A549 (cell line): ENCODE data around the gene ASPHD2. TPM values are rescaled to one million over a fixed set of nuclear protein-coding genes. Genes with fewer than 3 reads are reported as not detected.
A peak's percentile ranks its signal among the peaks of the same experiment; 100 is the strongest.

Source experiments
- BCL3 ChIP-seq: fragments of >200 bp; sonication (Bioruptor Twin); formaldehyde crosslinking; IDR thresholded peaks from 3 replicates; pipeline ENCODE4 v1.6.1; 2016
- BHLHE40 ChIP-seq: IDR thresholded peaks from 2 replicates; pipeline ENCODE4 v1.6.1; 2012; ENCODE audit warnings: low read depth, low read length, inconsistent platforms
- CBX2 ChIP-seq: fragments of 200-600 bp; sonication (generic); IDR thresholded peaks from 2 replicates; pipeline ENCODE4 v1.6.1; 2016; ENCODE audit warnings: low read depth, mild to moderate bottlenecking, borderline replicate concordance
- CEBPB ChIP-seq, 2 experiments: fragments of >200 bp in 1 of 2; sonication (Bioruptor Twin) in 1 of 2; formaldehyde crosslinking in 1 of 2; IDR thresholded peaks; 2 replicates each; pipeline ENCODE4 v1.6.1; 2012 to 2016
- E2F6 ChIP-seq: IDR thresholded peaks from 2 replicates; pipeline ENCODE4 v1.6.1; 2012; ENCODE audit warnings: low read depth, borderline replicate concordance
- EP300 ChIP-seq, 2 experiments: fragments of >200 bp; sonication (Bioruptor Twin); formaldehyde crosslinking; IDR thresholded peaks; 2 replicates in 1 of 2; 3 replicates in 1 of 2; pipeline ENCODE4 v1.6.1; 2016 to 2017
- ESRRA ChIP-seq: fragments of 150-350 bp; IDR thresholded peaks from 2 replicates; pipeline ENCODE4 v1.6.1; 2014; ENCODE audit warnings: mild to moderate bottlenecking, low read length, borderline replicate concordance
- FOSL2 ChIP-seq, 2 experiments: fragments of 450-650 bp in 1 of 2; fragments of >200 bp in 1 of 2; sonication (Bioruptor Twin) in 1 of 2; formaldehyde crosslinking; IDR thresholded peaks; 2 replicates each; pipeline versions ENCODE4 v1.5.0 to v1.6.1; 2016 to 2020; ENCODE audit warnings: mild to moderate bottlenecking in 1 of 2, moderate library complexity in 1 of 2
- FOXS1 ChIP-seq: fragments of 250-450 bp; sonication (Bioruptor Pico); IDR thresholded peaks from 2 replicates; pipeline ENCODE4 v1.5.0; 2020; ENCODE audit warnings: mild to moderate bottlenecking, moderate library complexity
- HDAC2 ChIP-seq: fragments of 200-600 bp; sonication (generic); IDR thresholded peaks from 2 replicates; pipeline ENCODE4 v1.6.1; 2016
- HEYL ChIP-seq: fragments of 250-450 bp; sonication (Bioruptor Pico); IDR thresholded peaks from 2 replicates; pipeline ENCODE4 v1.8.0; 2021; ENCODE audit warnings: mild to moderate bottlenecking, moderate library complexity
- HOXA7 ChIP-seq: fragments of 250-450 bp; sonication (Bioruptor Pico); IDR thresholded peaks from 2 replicates; pipeline ENCODE4 v1.5.0; 2020; ENCODE audit warnings: mild to moderate bottlenecking, moderate library complexity
- JUN ChIP-seq, 2 experiments: fragments of >200 bp; sonication (Bioruptor Twin); formaldehyde crosslinking; IDR thresholded peaks; 2 replicates in 1 of 2; 3 replicates in 1 of 2; pipeline ENCODE4 v1.6.1; 2016 to 2017
- MAFK ChIP-seq: fragments of 450-650 bp; IDR thresholded peaks from 2 replicates; pipeline ENCODE4 v1.6.1; 2014; ENCODE audit not compliant: partially characterized antibody
- MAX ChIP-seq: IDR thresholded peaks from 2 replicates; pipeline ENCODE4 v1.6.1; 2012
- NFE2L2 ChIP-seq: fragments of 150-350 bp; conservative IDR thresholded peaks from 2 replicates; pipeline ENCODE4 v1.6.1; 2014; ENCODE audit warnings: low read length
- NPAS2 ChIP-seq: fragments of 250-450 bp; sonication (Bioruptor Pico); IDR thresholded peaks from 2 replicates; pipeline ENCODE4 v1.8.0; 2022; ENCODE audit warnings: mild to moderate bottlenecking, moderate library complexity, borderline replicate concordance
- NR3C1 ChIP-seq: fragments of >200 bp; sonication (Bioruptor Twin); formaldehyde crosslinking; IDR thresholded peaks from 3 replicates; pipeline ENCODE4 v1.6.1; 2017
- PHF8 ChIP-seq: fragments of 200-600 bp; sonication (generic); IDR thresholded peaks from 2 replicates; pipeline ENCODE4 v1.6.1; 2016; ENCODE audit warnings: low read depth, mild to moderate bottlenecking, antibody characterized with exemption, moderate library complexity, borderline replicate concordance
- POLR2AphosphoS2 ChIP-seq: conservative IDR thresholded peaks from 2 replicates; pipeline ENCODE4 v1.6.1; 2012; ENCODE audit warnings: low read length, improper control_type of control experiment, inconsistent platforms
- RFX5 ChIP-seq: fragments of 450-650 bp; IDR thresholded peaks from 2 replicates; pipeline ENCODE4 v1.7.1; 2014; ENCODE audit warnings: antibody characterized with exemption, mild to moderate bottlenecking, moderate library complexity
- SREBF2 ChIP-seq: fragments of 450-650 bp; IDR thresholded peaks from 2 replicates; pipeline ENCODE4 v1.6.1; 2014; ENCODE audit warnings: mild to moderate bottlenecking, moderate library complexity
- TP53 ChIP-seq: fragments of 250-450 bp; sonication (Bioruptor Pico); IDR thresholded peaks from 2 replicates; pipeline ENCODE4 v1.5.0; 2021; ENCODE audit warnings: mild to moderate bottlenecking, moderate library complexity
- ZC3H11A ChIP-seq: fragments of 450-650 bp; IDR thresholded peaks from 2 replicates; pipeline ENCODE4 v1.6.1; 2014; ENCODE audit warnings: antibody characterized with exemption, mild to moderate bottlenecking
- ZFP36 ChIP-seq: fragments of 450-650 bp; IDR thresholded peaks from 2 replicates; pipeline ENCODE4 v1.6.1; 2014; ENCODE audit warnings: borderline replicate concordance; ENCODE audit not compliant: partially characterized antibody
- polyA plus RNA-seq, 4 experiments: library from polyadenylated mRNA; depleted of rRNA in 3 of 4; stranded (reverse); fragments of >200 nt; fragmentation: RNase III in 1 of 4; extraction: RNeasy Plus Mini Kit Qiagen cat#74134 plus additional on column Dnase treatment in 1 of 4; gene quantifications; 2 replicates in 3 of 4; 3 replicates in 1 of 4; pipeline ENCODE4 v1.2.3, GENCODE V29; 2011 to 2017
- TF ChIP-seq, protein P1 (sequence below): fragments of 150-350 bp; IDR thresholded peaks from 2 replicates; pipeline ENCODE4 v1.6.1; 2014; ENCODE audit warnings: low read depth, mild to moderate bottlenecking, low read length
- TF ChIP-seq, protein P2 (sequence below): IDR thresholded peaks from 2 replicates; pipeline ENCODE4 v1.6.1; 2012
- TF ChIP-seq, protein P3 (sequence below): fragments of 250-450 bp; sonication (Bioruptor Pico); IDR thresholded peaks from 2 replicates; pipeline ENCODE4 v1.5.0; 2020; ENCODE audit warnings: low read depth, mild to moderate bottlenecking, moderate library complexity

ASPHD2 gene
- polyA plus RNA-seq, 2 of the 4 experiments (the other 2 are of a cell fraction) = 0.84 to 1.3 TPM

DNA sequence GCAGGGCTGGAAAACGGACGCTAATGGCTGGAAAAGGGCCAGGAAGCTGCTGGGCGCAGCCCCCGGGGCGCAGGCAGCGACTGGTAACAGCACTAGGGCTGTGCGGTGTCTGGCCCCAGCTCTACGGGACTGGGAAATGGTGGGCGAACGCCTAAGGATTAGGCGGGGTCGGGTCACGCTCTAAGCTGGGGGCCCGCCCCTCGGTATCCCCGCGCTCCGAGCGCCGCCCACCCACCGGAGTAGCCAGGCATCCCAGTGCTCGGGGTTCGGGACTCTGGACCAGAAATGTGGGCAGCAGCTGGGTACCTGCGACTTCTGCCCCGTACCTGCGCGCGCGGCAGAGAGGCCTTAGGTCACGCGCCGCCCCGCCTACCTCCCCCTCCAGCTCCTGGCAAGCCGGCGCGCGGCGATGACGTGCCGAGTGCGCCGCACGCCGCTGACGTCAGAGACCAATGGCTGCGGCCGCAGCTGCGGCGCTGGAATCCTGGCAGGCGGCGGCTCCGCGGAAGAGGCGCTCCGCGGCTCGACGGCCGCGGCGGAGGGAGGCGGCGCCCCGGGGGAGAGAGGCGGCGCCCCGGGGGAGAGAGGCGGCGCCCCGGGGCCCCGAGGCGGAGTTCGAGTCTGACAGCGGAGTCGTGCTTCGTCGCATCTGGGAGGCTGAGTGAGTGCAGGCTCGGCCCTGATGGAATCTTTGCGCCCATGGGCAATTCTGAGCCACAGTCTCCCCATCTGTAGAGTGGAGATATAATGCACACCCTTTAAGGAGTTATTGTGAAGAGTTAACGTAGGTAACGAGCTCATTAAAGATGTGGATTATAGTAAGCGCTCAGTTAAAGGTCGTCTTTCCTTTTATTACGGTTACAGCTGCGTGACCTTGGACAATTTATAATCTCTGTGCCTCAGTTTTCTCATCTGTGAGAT, 54.6 kb downstream of the ASPHD2 start, which contains the start of the genes HPS4 and SRRD (continued):
- TF ChIP-seq, protein P1, sequence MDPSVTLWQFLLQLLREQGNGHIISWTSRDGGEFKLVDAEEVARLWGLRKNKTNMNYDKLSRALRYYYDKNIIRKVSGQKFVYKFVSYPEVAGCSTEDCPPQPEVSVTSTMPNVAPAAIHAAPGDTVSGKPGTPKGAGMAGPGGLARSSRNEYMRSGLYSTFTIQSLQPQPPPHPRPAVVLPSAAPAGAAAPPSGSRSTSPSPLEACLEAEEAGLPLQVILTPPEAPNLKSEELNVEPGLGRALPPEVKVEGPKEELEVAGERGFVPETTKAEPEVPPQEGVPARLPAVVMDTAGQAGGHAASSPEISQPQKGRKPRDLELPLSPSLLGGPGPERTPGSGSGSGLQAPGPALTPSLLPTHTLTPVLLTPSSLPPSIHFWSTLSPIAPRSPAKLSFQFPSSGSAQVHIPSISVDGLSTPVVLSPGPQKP = no peak
- TF ChIP-seq ZC3H11A (no peak), HDAC2 (peak; percentile 97), MAFK (no peak), HEYL (CRISPR knock-in tag) (no peak), BCL3 (no peak), RFX5 (no peak), MAX (peak; percentile 61), EP300 (IDR thresholded peaks at IDR 0.05) (no peak), ZFP36 (peak; percentile 2), NFE2L2 (no peak), POLR2AphosphoS2 (no peak), NPAS2 (no peak), TP53 (CRISPR knock-in tag) (no peak), SREBF2 (no peak), JUN (IDR thresholded peaks at IDR 0.05) (peak; percentile 37 to 81; a peak in 3 of 5 replicates), NR3C1 (no peak), FOXS1 (CRISPR knock-in tag) (no peak), PHF8 (peak; percentile 55; the same call in 1 of the 2 replicates), CBX2 (no peak), HOXA7 (no peak), FOSL2 (IDR thresholded peaks at IDR 0.05) (no peak), FOSL2 (CRISPR knock-in tag; IDR thresholded peaks at IDR 0.05) (peak; percentile 40; the same call in 1 of the 2 replicates), E2F6 (no peak), CEBPB (IDR thresholded peaks at IDR 0.05) (no peak), ESRRA (0 out of 2 replicates have a peak, but pooled peaks have one; percentile 14), BHLHE40 (0 out of 2 replicates have a peak, but pooled peaks have one; percentile 12)
- TF ChIP-seq, protein P2, sequence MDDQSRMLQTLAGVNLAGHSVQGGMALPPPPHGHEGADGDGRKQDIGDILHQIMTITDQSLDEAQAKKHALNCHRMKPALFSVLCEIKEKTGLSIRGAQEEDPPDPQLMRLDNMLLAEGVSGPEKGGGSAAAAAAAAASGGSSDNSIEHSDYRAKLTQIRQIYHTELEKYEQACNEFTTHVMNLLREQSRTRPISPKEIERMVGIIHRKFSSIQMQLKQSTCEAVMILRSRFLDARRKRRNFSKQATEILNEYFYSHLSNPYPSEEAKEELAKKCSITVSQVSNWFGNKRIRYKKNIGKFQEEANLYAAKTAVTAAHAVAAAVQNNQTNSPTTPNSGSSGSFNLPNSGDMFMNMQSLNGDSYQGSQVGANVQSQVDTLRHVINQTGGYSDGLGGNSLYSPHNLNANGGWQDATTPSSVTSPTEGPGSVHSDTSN = no peak
- TF ChIP-seq, protein P3, sequence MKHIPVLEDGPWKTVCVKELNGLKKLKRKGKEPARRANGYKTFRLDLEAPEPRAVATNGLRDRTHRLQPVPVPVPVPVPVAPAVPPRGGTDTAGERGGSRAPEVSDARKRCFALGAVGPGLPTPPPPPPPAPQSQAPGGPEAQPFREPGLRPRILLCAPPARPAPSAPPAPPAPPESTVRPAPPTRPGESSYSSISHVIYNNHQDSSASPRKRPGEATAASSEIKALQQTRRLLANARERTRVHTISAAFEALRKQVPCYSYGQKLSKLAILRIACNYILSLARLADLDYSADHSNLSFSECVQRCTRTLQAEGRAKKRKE (CRISPR knock-in tag) = peak; percentile 35; the same call in 1 of the 2 replicates
